ENCODE data around the gene NR1D2. TPM values are rescaled to one million over a fixed set of nuclear protein-coding genes. Genes with fewer than 3 reads are reported as not detected.

The NR1D2 gene
- total RNA-seq, 1 experiment from 2014 or later = 24.0 TPM

DNA sequence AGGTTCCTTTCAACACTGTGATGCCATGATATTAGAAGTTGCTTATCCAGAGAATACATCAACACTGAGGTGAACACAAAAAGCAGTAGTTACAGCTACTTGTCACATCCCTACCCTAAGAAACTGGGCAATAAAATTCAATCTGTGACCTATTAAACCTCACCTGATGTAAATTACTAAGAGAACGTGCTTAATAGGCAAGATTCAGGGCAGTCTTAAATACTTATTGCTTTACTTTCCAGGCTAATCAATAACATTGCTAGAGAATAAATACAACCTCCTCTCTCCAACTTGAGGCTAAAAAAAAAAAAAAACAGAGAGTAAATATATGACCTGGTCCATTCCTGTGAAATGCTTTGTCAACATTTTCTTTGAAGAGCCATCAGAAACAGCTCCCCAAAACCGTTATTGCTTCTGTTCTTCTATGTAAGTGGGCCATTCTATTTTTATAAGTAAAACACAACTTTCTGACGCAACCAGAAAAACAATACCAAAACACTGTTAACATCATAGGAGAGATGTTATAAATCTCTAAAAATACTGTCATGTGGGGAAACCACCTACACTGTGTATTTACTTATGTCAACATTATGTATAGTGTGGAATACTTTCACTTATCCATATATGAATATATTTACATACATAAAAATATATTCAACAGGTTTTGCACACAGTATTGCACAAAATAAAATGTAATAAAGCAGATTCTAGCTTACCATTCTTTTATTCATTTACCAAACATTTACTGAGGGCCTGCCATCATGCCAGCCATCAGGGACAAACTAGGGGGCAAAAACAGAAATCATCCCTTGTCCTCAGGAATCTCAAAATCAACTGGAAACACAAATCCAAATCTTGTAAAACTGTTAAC lies 31.0 kb upstream of the NR1D2 start:
- Mint-ChIP-seq H3K9me3 (no peaks in the 10 kb centered on the region), H3K36me3 (ENCODE audit: insufficient read depth in 1 of 3, low read depth in 3 of 3) (peaks cover 25 to 36% (median 32%) of the 10 kb centered on the region in 3 experiments), H3K27ac (no peak overlapping the region), H3K4me3 (no peak overlapping the region), H3K27me3 (ENCODE audit: low read depth) (no peaks in the 10 kb centered on the region; the same call in 1 of the 2 replicates), H3K4me1 (peaks cover 26 to 29% of the 10 kb centered on the region in 2 experiments)
- H3K56ac ChIP-seq (ENCODE audit: insufficient read length, low read depth, low read length) = no peak overlapping the region
- H2AK5ac ChIP-seq (ENCODE audit: insufficient read length, low read length) = no peak overlapping the region
- H3K23ac ChIP-seq (ENCODE audit: insufficient read length, low read depth, low read length) = no peak overlapping the region
- no peak overlapping the region for H3K9ac ChIP-seq (ENCODE audit: extremely low read depth, insufficient read length, low read length)
- TF ChIP-seq, protein P1, sequence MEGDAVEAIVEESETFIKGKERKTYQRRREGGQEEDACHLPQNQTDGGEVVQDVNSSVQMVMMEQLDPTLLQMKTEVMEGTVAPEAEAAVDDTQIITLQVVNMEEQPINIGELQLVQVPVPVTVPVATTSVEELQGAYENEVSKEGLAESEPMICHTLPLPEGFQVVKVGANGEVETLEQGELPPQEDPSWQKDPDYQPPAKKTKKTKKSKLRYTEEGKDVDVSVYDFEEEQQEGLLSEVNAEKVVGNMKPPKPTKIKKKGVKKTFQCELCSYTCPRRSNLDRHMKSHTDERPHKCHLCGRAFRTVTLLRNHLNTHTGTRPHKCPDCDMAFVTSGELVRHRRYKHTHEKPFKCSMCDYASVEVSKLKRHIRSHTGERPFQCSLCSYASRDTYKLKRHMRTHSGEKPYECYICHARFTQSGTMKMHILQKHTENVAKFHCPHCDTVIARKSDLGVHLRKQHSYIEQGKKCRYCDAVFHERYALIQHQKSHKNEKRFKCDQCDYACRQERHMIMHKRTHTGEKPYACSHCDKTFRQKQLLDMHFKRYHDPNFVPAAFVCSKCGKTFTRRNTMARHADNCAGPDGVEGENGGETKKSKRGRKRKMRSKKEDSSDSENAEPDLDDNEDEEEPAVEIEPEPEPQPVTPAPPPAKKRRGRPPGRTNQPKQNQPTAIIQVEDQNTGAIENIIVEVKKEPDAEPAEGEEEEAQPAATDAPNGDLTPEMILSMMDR (conservative IDR thresholded peaks at IDR 0.05) = no peak
- no peak overlapping the region for H3T11ph ChIP-seq (ENCODE audit: low read length)
- H3K9me3 ChIP-seq (ENCODE audit: control insufficient read depth, low read depth, low read length) = no peaks in the 10 kb centered on the region
- H3K18ac ChIP-seq (ENCODE audit: insufficient read length, low read depth, low read length) = no peak overlapping the region
- H3K23me2 ChIP-seq (ENCODE audit: insufficient read length, low read depth, low read length, poor library complexity, severe bottlenecking) = peaks cover 10% of the 10 kb centered on the region
- no peak overlapping the region for H2BK5ac ChIP-seq (ENCODE audit: insufficient read length, low read length)
- peaks cover 15% of the 10 kb centered on the region; the same call in 1 of the 2 replicates for H3K79me2 ChIP-seq (ENCODE audit: insufficient read depth, low read length)
- no peak overlapping the region for H4K8ac ChIP-seq (replicated peaks; ENCODE audit: insufficient read length, low read depth, low read length)
- no peaks in the 10 kb centered on the region for H4K20me1 ChIP-seq (ENCODE audit: control insufficient read depth, insufficient read depth, insufficient read length)
- H3K27me3 ChIP-seq (ENCODE audit: insufficient read depth, low read length) = no peaks in the 10 kb centered on the region
- no peak overlapping the region for H2BK12ac ChIP-seq (ENCODE audit: insufficient read length, low read depth, low read length)
- H2BK120ac ChIP-seq (ENCODE audit: low read depth, low read length, poor library complexity, severe bottlenecking) = no peak overlapping the region
- no peak overlapping the region for H4K91ac ChIP-seq (ENCODE audit: insufficient read length, low read depth, low read length)
- H3K4ac ChIP-seq (ENCODE audit: low read depth, low read length) = no peak overlapping the region
- WGBS (ENCODE audit: extremely low coverage, insufficient read length, low lambda C conversion rate) = no CpG with 5 or more reads among the region's 3 CpGs
- no peak overlapping the region for H2AFZ ChIP-seq (ENCODE audit: low read length)
- no peak overlapping the region for H4K5ac ChIP-seq (ENCODE audit: insufficient read length, low read depth, low read length)
- no peak overlapping the region for H3K27ac ChIP-seq (ENCODE audit: insufficient read length, low read depth, low read length)
- DNase-seq = no peak
- no peak overlapping the region for H3K14ac ChIP-seq (ENCODE audit: insufficient read depth, low read length)
- no peaks in the 10 kb centered on the region; the same call in 1 of the 2 replicates for H3K4me1 ChIP-seq (ENCODE audit: insufficient read depth, low read length)
- H2BK15ac ChIP-seq (ENCODE audit: low read depth, low read length) = no peak overlapping the region
- peaks cover 3% of the 10 kb centered on the region for H3K79me1 ChIP-seq (ENCODE audit: insufficient read depth, low read depth, low read length, poor library complexity, severe bottlenecking)
- H3K4me2 ChIP-seq (ENCODE audit: insufficient read depth, insufficient read length, low read length) = no peak overlapping the region
- no peak overlapping the region for H2BK20ac ChIP-seq (ENCODE audit: low read depth, low read length, poor library complexity, severe bottlenecking)
